GM18858 (cell line): ENCODE measurements around the gene FAM98C.

Source experiments
- ATAC-seq: cut with Tn5 transposase; IDR thresholded peaks from one replicate; pipeline ENCODE4 v1.9.1; 2021; ENCODE audit not compliant: unreplicated experiment

The FAM98C gene

GRCh38 chr19:38452430-38453366, 49.8 kb downstream of the FAM98C start:
- no peak for ATAC-seq

GRCh38 chr19:38453596-38453995, 50.7 kb downstream of the FAM98C start:
- no peak for ATAC-seq

GRCh38 chr19:38455031-38455430, 52.1 kb downstream of the FAM98C start:
- ATAC-seq = no peak

- no peak for ATAC-seq
Measured at GRCh38 chr19:38457202-38457601, 54.3 kb downstream of the FAM98C start.

- no peak for ATAC-seq
Measured at GRCh38 chr19:38457690-38458405, 55.0 kb downstream of the FAM98C start.
